ENCODE results near the gene TAP2.

- TF ChIP-seq, protein P1, sequence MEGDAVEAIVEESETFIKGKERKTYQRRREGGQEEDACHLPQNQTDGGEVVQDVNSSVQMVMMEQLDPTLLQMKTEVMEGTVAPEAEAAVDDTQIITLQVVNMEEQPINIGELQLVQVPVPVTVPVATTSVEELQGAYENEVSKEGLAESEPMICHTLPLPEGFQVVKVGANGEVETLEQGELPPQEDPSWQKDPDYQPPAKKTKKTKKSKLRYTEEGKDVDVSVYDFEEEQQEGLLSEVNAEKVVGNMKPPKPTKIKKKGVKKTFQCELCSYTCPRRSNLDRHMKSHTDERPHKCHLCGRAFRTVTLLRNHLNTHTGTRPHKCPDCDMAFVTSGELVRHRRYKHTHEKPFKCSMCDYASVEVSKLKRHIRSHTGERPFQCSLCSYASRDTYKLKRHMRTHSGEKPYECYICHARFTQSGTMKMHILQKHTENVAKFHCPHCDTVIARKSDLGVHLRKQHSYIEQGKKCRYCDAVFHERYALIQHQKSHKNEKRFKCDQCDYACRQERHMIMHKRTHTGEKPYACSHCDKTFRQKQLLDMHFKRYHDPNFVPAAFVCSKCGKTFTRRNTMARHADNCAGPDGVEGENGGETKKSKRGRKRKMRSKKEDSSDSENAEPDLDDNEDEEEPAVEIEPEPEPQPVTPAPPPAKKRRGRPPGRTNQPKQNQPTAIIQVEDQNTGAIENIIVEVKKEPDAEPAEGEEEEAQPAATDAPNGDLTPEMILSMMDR (conservative IDR thresholded peaks at IDR 0.05; ENCODE audit: low read depth in 2 of 2) = no peak
- TF ChIP-seq EZH2 (IDR thresholded peaks at IDR 0.05; ENCODE audit: low read depth, unreplicated experiment) = no peak
- TF ChIP-seq EZH2phosphoT487 (IDR thresholded peaks at IDR 0.05; ENCODE audit: unreplicated experiment) = no peak
- TF ChIP-seq, protein P2, sequence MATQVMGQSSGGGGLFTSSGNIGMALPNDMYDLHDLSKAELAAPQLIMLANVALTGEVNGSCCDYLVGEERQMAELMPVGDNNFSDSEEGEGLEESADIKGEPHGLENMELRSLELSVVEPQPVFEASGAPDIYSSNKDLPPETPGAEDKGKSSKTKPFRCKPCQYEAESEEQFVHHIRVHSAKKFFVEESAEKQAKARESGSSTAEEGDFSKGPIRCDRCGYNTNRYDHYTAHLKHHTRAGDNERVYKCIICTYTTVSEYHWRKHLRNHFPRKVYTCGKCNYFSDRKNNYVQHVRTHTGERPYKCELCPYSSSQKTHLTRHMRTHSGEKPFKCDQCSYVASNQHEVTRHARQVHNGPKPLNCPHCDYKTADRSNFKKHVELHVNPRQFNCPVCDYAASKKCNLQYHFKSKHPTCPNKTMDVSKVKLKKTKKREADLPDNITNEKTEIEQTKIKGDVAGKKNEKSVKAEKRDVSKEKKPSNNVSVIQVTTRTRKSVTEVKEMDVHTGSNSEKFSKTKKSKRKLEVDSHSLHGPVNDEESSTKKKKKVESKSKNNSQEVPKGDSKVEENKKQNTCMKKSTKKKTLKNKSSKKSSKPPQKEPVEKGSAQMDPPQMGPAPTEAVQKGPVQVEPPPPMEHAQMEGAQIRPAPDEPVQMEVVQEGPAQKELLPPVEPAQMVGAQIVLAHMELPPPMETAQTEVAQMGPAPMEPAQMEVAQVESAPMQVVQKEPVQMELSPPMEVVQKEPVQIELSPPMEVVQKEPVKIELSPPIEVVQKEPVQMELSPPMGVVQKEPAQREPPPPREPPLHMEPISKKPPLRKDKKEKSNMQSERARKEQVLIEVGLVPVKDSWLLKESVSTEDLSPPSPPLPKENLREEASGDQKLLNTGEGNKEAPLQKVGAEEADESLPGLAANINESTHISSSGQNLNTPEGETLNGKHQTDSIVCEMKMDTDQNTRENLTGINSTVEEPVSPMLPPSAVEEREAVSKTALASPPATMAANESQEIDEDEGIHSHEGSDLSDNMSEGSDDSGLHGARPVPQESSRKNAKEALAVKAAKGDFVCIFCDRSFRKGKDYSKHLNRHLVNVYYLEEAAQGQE (IDR thresholded peaks at IDR 0.05; ENCODE audit: unreplicated experiment) = no peak
- no peak for TF ChIP-seq POLR2AphosphoS5 (IDR thresholded peaks at IDR 0.05; ENCODE audit: low read depth)
- no peak for TF ChIP-seq CREB1 (CRISPR knock-in tag; IDR thresholded peaks at IDR 0.05; ENCODE audit: low read depth)
- no peak for TF ChIP-seq ZNF331 (CRISPR knock-in tag; IDR thresholded peaks at IDR 0.05; ENCODE audit: low read depth)
- TF ChIP-seq ZNF114 (CRISPR knock-in tag; IDR thresholded peaks at IDR 0.05) = no peak
- TF ChIP-seq STAT1 (IDR thresholded peaks at IDR 0.05; ENCODE audit: unreplicated experiment) = no peak
- no peak for TF ChIP-seq JUNB (IDR thresholded peaks at IDR 0.05; ENCODE audit: unreplicated experiment)
Observed at GRCh38 chr6:32887616-32888015, 49.1 kb upstream of the TAP2 start.

Measured in GM23338 (cell line).